GM23338 (cell line): ENCODE data around the gene SWT1.

ENCODE experiments used
- EZH2 ChIP-seq: fragments of 200-600 bp; sonication (generic); IDR thresholded peaks from one replicate; pipeline ENCODE4 v1.8.0; 2017; ENCODE audit warnings: antibody characterized with exemption, mild to moderate bottlenecking, low read depth; ENCODE audit not compliant: unreplicated experiment
- POLR2AphosphoS5 ChIP-seq: IDR thresholded peaks from 2 replicates; pipeline ENCODE4 v1.6.1; 2016; ENCODE audit warnings: antibody characterized with exemption, low read depth
- TF ChIP-seq, protein P1 (sequence below), 2 experiments: fragments of 200-600 bp in 1 of 2; sonication (generic) in 1 of 2; conservative IDR thresholded peaks; 2 replicates each; pipeline versions ENCODE4 v1.5.1 to v1.6.1; 2016 to 2017; ENCODE audit warnings: antibody characterized with exemption in 2 of 2, low read depth in 2 of 2, mild to moderate bottlenecking in 2 of 2, moderate library complexity in 1 of 2

DNA sequence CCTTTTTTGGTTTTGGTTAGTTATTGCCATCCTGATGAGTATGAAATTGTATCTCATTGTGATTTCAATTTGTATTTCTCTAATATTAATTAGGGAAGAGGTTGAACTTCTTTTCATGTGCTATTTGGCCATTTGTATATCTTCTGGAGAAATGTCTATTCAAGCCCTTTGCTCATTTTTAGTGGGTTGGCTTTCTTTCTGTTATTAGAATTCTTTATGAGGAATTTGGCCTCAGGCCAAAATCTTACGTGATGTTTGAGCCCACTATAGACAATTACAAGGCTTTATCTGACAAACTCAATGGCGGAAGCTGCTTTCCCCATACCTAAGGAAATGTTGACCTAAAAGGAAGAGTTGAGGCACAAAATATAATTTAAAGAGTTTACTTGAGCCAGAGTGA, 127.1 kb downstream of the SWT1 start:
- TF ChIP-seq, protein P1, sequence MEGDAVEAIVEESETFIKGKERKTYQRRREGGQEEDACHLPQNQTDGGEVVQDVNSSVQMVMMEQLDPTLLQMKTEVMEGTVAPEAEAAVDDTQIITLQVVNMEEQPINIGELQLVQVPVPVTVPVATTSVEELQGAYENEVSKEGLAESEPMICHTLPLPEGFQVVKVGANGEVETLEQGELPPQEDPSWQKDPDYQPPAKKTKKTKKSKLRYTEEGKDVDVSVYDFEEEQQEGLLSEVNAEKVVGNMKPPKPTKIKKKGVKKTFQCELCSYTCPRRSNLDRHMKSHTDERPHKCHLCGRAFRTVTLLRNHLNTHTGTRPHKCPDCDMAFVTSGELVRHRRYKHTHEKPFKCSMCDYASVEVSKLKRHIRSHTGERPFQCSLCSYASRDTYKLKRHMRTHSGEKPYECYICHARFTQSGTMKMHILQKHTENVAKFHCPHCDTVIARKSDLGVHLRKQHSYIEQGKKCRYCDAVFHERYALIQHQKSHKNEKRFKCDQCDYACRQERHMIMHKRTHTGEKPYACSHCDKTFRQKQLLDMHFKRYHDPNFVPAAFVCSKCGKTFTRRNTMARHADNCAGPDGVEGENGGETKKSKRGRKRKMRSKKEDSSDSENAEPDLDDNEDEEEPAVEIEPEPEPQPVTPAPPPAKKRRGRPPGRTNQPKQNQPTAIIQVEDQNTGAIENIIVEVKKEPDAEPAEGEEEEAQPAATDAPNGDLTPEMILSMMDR (conservative IDR thresholded peaks at IDR 0.05; ENCODE audit: low read depth in 2 of 2), result no peak
- TF ChIP-seq EZH2 (no peak), POLR2AphosphoS5 (no peak)
